GM21723 (cell line): ENCODE results near the gene SFTA2.
"Not testable (repeated sequence)": the region's sequence is repeated elsewhere in the genome, so short reads cannot be mapped to it uniquely, and the experiment has no call there.

Experiments used
- ATAC-seq: cut with Tn5 transposase; IDR thresholded peaks from one replicate; pipeline ENCODE4 v1.9.1; 2021; ENCODE audit warnings: mild to moderate bottlenecking, moderate library complexity; ENCODE audit not compliant: unreplicated experiment

The SFTA2 gene

DNA sequence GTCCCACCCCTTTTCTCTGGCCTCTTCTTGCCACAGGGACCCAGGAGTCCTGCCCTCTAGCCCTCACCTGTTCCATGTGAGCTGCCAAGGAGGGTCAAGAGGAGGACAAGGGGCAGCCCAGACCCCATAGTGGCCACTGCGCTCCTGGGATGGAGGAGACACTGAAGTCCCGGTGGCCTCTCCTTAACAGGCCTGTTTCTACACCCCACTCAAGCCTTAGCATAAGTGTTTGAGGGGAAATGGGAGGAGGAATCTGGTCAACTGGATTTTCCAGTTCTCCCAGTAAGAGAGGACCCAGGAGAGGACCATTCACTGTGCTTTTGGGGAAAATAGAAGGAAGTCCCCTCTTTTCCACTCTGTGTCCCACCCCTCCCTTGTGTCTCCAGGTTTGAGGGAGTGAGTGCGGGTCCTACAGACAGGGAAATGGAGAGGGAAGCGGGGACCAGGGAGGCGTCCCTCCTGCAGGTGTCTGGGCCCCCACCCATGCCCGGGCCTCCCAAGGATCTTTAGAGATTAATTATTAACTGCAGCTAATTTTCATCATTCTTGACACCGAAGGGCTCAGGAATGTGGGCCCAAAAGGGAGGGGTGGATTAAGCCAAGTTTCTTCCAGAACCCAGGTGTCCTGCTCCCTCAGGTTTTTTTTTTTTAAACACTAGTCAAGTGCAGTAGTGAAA is at the start of gene SFTA2:
TSS of gene SFTA2 (minus strand) at position 202 of the 677 bp plus-strand sequence. CDS start at position 128, 74 bp downstream.
- no peak for ATAC-seq

DNA sequence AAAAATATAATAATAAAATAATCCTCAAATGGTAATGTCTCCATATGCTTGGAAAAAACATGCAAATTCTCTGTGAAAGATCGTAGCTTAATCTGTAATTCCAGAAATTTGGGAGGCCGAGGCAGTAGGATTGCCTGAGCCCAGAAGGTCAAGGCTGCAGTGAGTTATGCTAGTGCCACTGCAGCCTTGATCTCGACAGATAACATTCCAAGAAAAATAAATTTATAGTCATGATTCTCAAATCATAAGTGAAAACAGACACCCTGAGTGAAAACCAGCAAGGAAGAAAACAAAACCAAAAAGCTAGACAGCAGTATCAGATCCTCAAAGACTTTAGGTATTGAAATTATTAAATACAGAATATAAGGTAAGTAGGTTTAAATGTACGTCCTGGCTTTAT is 47.7 kb upstream of the SFTA2 start:
- no peak for ATAC-seq

DNA sequence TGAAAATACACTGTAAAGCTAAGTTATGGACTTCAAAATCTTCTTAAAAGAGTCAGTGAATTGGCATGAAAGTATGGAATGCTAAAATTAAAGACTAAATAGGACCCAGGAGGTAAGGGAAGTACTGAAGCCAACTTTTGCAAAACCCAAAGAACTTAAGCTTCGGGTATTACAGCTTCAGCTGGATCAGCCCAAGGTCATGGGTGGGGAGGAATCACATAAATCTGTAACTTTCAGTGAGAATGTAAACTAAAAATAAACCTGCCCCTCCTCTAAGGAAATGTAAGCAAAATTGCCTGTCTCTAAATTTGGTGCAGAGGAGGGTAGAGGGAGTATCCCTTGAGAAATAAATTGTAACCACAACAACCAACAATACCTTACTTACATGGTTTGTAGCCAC is 47.2 kb upstream of the SFTA2 start:
- no peak for ATAC-seq

DNA sequence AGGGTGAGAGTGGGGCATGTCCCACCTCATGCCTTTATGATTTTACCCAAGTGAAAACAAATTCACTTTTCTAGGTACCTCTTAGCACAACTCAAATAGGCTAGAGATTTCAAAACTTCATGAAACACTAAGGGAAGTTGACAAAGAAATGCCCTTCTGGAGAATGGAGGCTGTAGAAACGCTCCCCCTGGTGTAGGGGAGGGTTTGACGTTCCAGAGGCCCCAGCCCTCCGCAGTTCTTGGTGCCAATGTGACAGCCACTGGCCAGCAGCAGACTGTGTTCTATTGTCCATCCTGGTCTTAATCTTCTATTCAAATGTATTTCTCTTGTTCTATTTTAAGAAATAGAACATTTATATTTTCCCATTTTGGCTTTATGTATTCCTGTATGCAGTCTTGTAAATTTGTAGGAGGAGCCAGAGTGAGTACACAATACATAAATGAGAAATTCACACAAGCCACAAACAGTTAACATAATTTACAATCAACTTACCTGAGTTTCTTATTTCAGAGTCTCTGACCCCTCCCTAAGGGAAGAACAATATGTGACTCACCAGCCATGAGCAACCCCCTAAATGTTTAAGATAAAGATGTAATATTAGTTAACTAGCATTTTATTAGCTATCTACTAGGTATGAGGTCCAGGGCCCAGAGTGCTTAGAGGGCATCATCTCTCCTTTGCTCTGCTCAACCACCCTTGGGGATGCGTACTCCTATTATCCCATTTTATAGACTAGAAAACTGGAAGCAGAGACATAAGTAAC is 42.7 kb upstream of the SFTA2 start:
- no peak for ATAC-seq

DNA sequence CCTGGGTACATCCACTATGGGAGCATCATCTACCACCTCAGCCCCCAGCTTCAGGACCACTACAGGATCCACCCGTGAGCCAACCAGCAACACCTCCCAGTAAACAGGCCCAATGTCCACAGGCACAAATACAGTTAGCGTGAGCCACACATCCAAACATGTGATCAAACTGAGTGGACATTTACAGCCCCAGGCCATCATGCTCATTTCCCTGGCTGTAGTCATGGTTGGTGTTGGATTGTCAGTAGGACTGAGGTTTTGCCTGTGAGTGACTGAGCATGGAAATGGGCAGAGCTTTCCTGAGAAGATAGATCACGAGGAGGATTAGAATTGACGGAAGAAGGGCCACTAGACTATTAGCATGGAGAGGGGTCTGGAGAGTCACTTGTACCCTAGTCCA is 40.8 kb upstream of the SFTA2 start:
- no peak for ATAC-seq

DNA sequence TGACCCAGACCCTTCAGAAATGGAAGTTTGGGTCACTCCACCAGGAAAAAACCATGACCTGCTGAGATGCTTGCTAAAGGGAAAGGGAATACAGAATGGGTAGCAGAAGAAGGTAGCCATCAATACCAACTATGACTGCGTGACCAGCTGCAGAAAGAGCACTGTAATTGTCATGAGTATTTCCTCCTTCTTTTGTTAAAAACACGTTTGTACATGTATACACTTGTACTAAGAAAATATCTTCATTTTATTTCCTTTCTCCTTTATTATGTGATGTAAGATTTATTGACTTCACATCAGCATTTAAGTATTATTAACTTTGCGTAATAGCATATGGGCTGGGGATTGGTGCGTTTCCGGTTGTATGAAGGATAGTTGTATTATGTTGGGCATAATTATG is 39.0 kb upstream of the SFTA2 start:
- ATAC-seq: no peak

DNA sequence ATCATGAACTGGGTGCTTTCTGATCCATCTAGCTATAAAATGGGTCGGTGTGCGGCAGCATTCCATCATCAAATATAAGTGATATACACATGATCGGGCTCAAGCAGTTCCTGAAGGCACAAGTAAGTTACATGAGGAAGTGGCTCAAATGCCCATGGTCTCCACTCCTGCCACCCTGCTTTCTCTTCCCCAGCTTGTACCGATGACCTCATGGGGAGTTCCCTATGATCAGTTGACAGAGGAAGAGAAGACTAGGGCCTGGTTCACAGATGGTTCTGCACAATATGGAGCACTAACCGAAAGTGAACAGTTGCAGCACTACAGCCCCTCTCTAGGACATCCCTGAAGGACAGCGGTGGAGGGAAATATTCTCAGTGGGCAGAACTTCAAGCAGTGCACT is 37.2 kb upstream of the SFTA2 start:
- ATAC-seq: not testable (repeated sequence)

DNA sequence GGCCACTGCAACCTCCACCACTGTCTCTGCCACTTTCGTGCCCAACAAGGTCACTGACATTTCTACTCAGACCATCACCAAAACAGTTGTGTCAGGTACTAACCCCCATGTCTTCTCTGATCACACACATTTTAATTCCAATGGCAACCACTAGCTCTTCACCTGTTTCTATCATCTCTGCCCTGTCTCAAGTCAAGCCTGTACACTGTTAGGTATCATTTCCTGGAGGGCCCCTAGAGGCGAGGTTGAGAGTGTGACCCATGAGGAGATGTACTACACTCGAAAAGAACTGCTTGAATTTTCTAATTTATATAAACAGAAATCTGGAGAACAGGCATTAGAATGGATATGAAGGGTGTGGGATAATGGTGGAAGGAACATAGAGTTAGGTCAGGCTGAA is 34.2 kb upstream of the SFTA2 start:
- ATAC-seq: no peak

DNA sequence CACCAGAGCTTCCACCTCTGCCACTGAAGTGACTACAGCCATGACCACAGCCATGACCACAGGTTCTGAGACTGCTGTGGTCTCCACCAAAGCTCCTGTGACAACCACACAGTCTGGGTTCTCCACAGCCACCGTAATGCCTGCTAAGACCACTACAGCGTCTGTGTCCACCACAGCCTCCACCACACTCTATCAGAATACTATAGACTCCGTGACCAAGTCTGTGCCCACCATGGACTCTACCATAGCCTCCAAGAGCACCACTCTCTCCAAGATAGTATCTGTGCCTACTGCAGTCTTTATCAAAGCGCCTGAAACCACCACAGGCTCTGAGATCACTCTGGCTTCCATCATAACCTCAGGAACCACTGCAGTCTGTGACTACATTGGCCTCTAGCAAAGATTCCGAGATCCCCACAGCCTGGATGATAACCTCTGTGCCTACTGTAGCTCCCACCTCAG is 33.2 kb upstream of the SFTA2 start:
- no peak for ATAC-seq

DNA sequence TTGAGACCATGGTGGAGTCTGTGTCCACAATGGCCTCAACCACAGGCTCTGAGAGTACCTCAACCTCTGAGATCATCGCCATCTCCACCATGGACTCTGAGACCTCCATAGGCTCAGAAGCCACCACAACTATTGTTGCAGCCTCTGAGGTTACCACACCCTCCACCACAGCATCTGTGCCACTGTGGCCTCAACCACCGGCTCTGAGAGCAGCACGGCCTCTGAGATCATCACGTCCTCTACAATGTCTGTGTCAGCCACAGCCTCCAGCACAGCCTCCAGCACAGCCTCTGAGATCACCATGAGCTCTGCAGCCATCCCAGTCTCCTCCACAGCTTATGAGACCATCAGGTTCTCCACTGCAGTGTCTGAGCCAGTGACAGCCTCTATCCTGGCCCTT is 32.1 kb upstream of the SFTA2 start:
- no peak for ATAC-seq

DNA sequence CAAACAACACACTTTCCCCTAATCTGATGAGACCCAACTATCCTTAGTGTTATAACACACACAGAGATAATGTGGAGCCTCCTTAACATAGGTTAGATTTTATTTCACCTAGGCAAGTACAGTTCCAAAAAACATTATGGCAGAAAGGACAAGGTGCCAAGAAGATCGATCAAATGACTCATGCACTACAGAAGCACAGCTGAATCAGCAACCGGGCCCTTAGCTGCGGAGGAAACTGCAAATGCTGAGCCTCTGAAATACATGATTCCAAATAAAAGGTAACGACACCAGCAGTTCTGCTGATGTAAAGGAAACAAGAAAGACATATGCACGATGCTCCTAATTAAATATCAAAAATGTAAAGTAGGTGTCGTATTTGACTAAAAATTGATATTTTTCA is 31.7 kb upstream of the SFTA2 start:
- no peak for ATAC-seq

DNA sequence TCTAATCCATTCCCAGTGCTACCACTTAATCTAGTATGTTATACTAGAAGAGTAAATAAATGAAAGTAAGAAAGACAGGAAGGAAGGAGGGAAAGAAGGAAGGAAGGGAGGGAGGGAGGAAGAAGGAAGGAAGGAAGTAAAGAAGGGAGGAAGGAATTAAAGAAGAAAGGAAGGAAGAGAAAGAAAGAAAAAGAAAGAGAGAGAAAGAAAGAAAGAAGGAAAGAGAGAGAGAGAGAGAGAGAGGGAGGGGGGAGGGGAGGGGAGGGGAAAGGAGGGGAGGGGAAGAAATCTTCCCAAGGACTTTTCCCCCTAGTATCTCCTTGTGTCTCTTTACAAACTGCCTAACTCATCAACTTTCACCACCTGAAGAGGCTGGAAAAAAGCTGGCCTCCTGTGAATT is 30.7 kb upstream of the SFTA2 start:
- no peak for ATAC-seq

DNA sequence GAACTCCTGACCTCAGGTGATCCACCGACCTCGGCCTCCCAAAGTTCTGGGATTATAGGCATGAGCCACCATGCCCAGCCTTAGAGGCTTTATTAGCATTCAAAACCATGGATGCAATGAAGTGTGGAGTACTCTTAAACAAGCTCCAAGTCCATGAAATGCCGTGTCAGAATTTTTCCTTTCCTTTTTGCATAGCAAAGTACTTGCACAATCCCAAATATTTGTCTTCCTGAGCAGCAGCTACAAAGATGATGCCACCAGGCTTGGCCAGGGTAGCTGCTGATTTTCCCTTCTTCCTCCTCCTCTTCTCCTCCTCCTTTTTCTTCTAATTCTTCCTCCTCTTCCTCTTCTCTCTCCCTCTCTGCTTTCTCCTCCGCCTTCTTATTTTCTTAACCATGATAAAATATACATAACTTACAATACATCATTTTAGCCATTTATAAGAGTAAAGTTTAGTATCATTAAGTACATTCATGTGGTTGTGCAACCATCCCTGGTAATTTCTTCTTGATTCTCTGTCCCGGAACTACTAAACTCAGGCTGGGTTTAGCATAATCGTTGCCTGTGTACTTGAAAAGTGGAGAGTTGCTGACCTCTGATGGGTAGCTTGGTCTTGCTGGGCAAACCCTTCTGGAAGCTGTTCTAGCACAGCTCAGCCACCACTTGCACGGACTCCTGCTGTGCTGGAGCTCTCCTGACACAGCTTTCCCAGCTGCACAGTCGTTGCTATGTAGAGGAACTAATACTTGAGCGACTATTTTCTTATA is 29.1 kb upstream of the SFTA2 start:
- no peak for ATAC-seq

DNA sequence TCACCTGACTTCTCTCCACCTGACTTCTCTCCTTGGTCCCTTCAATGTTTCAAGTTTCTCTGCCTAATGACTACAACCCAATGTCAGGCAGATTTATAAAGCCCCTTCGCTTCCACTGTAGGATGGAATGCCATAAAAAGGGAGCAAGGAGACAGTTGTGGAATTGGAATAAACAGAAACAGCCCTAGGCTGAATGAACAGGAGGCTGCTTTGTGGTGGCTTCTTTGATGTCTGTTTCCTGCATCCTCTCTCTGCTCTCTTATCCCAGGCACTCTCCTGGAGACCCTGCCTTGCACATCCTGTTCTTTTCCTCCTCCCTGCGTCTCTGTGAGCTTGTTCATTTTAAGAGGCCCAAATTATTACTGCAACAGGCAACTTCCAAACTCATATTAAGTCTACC is 25.7 kb upstream of the SFTA2 start:
- ATAC-seq: no peak

DNA sequence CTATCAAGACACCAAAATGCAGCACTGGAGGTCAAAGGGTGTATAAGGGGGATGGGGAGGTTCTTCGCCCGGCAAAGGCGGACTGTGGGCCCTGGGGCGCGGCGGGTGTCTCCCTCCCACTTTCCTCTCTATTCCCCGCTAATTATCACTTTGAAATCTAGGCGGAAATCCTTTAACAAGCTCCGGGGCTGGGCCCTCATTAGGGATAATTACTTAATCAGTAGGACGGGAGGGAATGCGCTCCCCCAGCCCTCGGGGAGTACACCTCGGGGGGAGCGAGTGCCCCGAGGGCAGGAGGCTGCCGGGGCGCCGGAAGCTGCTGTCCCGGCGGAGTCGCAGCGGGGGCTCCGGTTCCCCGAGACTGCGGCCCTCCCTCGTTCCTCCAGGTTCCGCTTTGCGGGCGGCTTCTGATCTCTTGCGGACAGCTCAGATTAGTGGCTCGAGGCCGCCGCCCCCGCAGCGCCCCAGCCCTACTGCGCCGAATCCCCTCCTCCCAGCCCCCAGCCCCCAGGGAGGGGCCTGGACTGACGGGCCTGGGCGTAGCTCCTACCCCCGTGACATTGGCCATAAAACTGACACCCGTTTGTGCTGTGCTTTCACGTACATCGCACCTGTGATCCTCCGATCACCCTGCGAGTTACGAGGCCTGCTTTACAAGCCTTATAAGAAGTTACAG is 23.5 kb upstream of the SFTA2 start:
- no peak for ATAC-seq

DNA sequence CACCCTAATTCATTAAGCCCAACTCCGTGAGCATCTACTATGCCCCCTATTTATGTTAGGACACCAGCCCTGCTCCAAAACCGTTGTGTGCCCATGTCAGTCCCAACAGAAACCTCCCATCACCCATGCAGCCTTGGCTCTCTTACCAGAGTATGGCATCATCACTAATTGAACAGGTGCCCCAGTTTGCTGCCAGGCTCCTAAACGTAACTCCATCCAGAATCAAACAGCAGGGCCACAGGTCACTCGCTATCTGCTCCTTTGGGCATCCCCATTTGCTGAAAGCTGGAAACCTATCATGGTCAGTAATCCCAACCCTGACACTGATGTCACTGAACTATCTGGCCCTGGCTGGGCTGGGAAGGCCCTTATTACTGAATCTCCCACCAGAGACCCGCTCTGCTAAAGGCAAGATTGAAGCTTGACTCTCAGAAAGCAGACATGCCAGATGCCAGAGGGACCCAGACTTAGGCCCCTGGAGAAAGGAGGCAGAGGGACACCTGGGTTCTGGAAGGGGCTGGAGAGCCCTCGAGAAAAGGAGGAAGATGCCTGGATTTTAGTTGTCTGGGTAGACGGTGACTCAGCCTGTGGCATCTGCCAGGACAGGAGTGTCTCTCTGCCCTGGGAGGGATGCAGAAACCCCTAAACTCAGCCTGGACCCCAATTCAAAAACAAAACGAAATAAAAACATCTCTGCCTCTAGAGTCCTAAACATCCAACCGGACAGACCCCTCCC is 22.8 kb upstream of the SFTA2 start:
- no peak for ATAC-seq

DNA sequence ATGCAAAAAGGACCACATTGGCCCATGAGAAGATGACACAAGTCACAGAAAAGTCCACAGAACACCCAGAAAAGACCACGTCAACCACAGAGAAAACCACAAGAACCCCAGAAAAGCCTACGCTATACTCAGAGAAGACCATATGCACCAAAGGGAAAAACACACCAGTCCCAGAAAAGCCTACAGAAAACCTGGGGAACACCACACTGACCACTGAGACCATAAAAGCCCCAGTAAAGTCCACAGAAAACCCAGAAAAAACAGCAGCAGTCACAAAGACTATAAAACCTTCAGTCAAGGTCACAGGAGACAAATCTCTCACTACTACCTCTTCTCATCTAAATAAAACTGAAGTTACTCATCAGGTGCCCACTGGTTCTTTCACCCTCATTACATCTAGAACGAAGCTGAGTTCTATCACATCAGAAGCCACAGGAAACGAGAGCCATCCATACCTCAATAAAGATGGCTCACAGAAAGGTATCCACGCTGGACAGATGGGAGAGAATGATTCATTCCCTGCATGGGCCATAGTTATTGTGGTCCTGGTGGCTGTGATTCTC is 20.0 kb upstream of the SFTA2 start:
- no peak for ATAC-seq

DNA sequence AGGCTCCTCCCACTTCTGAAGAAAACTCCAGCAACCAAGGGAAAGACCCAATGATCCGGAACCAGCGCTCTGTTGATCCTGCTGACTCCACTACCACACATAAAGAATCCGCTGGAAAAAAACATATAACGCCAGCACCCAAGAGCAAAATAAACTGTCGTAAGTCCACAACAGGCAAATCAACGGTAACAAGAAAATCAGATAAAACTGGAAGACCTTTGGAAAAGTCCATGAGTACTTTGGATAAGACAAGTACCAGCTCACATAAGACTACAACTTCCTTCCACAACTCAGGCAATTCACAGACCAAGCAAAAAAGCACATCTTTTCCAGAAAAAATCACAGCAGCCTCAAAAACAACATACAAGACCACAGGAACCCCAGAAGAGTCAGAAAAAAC is 16.8 kb upstream of the SFTA2 start:
- ATAC-seq: no peak

DNA sequence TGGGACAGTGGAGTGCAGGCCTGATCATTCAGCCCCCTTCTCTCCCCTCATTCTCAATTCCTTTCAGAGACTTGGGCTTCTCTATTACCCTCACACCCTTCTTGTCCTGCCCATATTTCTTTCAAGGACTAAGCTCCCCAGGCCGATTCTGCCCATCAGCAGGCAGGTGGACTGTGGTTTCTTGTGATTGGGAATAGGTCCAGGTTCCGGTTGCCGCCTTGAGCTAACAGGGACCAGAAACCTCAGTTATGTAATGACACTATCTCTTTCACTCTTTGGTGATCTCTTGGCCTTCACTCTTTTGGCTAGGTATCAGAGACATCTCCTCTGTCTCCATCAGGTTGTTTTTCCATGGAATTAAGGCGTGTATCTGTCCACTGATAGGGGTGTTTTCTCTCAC is 15.3 kb upstream of the SFTA2 start:
- ATAC-seq: no peak

DNA sequence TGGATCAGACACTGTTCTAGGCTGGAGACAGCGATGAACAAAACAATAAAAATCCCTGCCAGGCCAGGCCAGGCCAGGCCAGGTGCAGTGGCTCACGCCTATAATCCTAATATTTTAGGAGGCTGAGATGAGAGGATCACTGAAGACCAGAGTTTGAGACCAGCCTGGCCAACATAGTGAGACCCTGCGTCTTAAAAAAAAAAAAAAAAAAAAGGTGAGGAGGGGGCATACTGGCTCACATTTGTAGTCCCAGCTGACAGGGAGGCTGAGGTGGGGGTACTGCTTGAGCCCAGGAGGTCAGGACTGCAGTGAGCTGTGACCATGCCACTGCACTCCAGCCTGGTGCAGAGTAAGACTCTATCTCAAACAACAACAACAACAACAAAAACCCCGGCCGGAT is 13.3 kb upstream of the SFTA2 start:
- ATAC-seq: no peak
